HT-29 (cell line): Measurements from ENCODE around the gene ZNF771. TPM values are rescaled to one million over a fixed set of nuclear protein-coding genes. Genes with fewer than 3 reads are reported as not detected.
A peak's percentile ranks its signal among the peaks of the same experiment; 100 is the strongest.

ENCODE experiments used
- DNase-seq: peaks from one replicate; pipeline ENCODE4 v3.0.0-alpha.2; 2015; ENCODE audit warnings: low spot score
- total RNA-seq: library from RNA; depleted of rRNA; stranded (reverse); fragments of >200 nt; shearing (Covaris generic); gene quantifications from 2 replicates; pipeline ENCODE4 v1.2.3, GENCODE V29; 2014

The ZNF771 gene
- total RNA-seq, 1 experiment from 2014 or later, result 12.6 TPM

DNA sequence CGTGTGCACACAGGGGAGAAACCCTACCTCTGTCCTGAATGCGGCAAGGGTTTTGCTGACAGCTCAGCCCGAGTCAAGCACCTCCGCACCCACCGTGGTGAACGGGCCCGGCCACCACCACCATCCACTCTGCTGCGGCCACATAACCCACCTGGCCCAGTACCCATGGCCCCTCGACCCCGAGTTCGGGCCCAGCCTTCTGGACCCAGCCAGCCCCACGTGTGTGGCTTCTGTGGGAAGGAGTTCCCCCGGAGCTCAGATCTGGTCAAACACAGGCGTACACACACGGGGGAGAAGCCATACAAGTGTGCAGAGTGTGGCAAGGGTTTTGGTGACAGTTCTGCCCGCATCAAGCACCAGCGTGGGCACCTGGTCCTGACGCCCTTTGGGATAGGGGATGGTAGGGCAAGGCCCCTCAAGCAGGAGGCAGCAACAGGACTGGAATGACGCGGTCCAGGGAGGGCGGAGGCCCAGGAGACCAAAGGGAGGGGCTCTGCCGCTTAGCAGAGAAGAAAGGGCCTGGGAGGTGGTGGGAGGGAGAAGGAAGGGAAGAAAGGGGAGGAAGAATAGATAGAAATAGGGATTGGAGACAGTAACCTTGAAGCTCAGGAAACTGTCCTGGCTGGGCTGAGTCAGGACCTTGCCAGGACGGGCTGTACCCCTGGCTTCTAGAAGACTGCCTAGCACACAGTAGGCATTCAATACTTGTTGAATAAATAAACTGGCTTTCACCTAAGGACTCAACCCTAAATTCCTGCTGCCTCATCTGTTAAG is 8.6 kb upstream of the ZNF771 start:
- no peak for DNase-seq

DNA sequence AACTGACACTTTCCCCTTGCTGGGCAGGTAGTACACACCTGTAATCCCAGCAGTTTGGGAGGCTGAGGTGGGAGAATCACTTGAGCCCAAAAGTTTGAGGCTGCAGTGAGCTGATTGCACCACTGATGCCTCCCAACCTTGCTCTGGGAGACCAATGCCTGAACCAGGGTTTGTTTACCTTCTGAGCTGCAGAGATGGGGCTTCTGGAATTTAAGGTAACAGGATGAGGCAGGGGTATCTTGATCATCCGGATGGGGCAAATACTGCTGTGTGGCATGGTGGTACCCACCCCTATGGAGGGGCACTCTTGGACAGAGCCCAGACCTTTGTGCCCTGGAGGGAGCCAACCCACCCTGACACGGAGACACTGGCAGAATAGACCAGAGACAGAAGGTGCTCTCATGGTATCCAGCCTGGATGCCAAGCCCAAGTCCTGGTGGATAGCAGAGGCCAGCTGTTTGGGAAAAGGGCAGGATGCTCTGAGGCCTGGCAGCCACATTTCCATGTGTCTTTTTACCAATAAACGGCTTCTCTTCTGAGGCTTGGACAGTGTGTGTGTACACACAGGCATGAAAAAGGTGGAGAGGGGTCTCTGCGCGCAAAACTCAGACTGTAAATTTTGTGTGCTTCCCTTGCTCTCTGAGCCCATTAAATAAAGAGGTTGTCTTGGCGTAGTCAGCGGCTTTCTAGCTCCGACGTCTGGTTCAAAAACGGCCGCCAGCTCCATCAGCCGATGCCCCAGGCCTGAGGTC is 7.8 kb upstream of the ZNF771 start:
- DNase-seq, result peak; percentile 47

DNA sequence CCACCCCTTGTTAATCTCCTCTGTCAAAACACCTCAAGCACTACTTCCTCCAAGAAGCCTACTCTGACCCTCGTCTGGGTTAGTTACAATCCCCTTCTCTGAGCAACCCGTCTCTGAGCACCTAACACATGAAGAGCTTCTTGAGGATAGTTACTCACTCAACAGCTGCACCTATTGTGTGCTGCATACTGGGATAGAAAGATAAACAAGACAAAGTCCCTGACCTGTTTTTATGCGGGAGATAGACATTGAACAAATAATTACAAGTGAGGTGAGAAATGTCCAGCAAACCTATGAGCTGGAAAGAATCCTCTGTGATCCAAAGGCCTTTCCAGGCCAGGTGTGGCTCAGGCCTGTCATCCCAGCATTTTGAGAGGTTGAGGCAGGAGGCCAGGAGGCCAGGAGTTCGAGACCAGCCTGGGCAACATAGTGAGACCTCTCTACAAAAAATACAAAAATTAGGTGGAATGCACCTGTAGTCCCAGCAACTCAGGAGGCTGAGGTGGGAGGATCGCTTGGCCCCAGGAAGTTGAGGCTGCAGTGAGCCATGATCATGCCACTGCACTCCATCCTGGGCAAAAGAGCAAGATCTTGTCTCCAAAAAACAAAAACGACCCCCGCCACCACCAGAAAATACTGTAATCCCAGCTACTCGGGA is 5.5 kb upstream of the ZNF771 start:
- no peak for DNase-seq

DNA sequence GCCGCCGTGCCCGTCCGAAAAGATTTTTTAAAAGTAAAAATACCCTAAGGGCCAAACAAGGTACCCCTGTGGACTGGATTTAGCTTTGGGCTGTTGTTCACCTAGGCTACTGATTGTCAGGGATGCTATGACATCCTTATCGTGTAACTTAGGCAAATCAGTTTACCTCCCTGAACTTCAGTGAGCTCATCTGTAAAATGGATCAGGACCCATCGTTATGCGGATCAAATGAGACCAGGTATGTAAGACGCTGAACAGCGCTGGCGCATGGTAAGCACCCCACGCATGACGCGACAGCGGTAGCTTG is 658 bp upstream of the ZNF771 start:
- no peak for DNase-seq

DNA sequence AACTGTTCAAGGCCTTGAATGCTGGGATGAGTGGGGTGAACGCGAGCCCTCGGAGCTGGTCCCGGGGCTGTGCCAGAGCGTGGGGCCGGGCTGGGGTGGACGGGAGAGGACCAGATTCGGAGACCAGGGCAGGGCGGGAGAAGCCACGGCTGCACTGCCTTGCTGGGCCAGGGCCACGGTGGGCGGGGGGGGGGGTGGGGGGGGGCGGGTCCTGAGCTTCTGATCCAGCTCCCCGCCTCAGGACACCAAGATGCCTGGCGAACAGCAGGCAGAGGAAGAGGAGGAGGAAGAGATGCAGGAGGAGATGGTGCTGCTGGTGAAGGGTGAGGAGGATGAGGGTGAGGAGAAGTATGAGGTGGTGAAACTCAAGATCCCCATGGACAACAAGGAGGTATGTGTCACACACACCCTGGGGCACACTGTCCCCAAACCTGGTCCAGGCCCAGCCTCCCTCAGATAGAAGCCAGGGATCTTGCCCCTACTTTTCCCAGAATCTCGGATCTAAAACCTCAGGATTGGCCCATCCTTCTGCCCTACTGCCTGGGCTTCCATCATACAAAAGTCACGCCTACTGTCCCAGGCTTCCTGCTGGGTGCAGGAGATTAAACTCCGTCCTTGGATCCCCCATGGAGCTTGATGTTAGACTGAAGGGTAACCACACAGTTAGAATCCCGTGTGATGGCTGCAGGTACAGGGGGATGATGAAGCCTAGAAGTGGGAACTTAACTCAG is 563 bp downstream of the ZNF771 start:
- no peak for DNase-seq

DNA sequence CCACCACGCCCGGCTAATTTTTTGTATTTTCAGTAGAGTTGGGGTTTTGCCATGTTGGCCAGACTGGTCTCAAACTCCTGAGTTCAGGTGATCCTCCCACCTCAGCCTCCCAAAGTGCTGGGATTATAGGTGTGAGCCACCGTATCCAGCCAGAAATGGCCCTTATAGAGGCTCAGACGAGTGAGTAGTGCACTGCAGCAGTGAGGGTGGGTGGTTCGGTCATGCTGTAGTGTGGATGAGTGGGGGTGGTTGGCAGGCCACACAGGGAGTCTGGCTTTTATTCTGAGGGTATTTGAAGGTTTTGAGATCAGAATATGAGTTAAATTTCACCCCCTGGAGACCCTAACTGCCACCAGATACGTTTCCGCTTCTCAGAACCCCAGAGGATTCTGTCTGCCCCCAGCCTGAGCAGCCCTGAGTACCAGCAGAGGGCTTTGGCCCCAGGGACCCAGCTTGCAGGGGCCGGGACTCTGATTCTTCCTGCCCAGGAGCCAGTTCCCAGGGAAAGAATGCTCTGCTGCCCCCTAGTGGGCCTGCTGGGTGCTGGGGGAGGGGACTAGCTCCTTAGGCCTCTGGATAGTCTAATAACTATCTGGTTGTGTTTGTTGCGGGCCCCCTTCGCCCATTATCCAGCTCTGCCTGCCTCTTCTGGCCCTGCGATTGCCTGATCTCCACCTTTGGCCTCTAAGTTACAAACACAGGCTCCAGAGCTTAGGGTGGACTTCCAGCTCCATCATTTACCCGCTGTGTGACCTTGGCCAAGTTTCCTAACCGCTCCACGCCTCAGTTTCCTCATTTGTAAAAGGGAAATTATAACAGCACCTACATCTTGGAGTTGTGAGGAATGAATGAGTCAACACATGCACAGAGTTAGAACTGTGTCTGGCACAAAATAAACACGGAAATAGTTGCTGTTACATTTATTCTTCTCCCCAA is 2.0 kb downstream of the ZNF771 start:
- peak; percentile 96 for DNase-seq

DNA sequence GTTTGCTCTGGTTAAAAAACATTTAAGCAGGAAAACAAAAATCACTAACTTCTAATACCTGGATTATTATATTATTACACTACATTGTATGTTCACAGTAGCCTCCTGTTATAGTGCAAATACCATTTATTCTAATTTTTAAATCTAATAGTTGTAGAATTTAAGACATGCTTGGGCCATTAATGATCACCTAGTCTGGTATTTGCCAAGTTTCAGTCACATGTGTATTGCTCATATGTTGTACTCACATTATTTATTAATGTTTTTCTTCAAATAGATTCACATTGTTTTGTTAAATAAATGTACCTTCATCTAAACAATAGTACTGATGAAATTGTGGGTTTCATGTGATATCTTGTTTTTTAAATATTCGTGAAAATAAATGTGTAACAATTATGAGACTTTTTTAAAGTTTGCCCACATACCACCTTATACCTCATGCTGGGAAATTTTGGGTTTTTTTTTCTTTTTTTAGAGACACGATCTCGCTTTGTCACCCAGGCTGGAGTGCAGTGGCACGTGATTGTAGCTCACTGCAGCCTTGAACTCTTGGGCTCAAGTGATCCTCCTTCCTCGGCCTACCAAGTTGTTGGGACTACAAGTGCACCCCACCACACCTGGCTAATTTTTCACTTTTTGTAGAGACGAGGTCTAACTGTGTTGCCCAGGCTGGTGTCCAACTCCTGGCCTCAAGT is 5.9 kb downstream of the ZNF771 start:
- DNase-seq, result no peak

DNA sequence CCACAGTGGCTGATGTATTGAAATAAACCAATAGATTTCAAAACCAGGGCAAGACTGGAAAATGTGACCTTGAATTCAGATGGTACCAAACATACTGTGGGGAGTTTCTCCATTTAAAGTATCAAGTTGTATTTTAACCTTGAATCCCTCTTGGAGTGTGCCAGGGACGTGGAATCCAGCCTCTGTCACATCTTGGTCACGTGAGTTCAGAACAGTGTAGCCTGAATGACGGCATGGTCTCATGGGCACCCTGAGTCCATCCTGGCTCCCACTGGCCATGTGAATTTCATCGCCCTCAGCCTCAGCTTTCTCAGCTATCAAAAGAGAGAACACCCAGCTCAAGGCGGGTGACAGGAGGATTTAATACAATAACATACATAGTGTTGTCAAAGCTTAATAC is 6.8 kb downstream of the ZNF771 start:
- no peak for DNase-seq

DNA sequence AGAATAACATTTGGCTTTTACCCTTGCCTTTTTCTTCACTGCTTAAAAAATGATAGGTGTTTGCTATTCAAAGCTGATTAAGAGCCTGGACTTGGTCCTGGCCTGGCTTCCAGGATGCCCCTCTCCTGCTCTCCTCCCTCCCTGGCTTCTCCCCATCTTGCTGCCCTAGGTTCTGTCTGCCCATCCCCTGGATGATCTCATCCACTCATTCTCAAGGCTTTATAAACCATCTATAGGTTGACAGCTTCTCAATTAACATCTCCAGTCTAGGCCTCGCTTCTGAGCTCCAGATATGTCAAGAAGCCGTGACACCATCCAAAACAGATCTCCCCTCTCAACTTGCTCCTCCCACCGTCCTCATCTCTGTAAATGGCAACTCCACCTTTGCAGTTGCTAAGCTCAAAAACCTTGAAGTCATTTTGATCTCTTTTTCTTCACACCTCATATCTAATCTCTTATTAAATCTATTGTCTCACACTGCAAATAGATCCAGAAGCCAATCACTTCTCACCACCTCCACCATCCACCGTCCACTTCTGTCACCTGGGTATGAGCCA is 8.7 kb downstream of the ZNF771 start:
- DNase-seq, result no peak

DNA sequence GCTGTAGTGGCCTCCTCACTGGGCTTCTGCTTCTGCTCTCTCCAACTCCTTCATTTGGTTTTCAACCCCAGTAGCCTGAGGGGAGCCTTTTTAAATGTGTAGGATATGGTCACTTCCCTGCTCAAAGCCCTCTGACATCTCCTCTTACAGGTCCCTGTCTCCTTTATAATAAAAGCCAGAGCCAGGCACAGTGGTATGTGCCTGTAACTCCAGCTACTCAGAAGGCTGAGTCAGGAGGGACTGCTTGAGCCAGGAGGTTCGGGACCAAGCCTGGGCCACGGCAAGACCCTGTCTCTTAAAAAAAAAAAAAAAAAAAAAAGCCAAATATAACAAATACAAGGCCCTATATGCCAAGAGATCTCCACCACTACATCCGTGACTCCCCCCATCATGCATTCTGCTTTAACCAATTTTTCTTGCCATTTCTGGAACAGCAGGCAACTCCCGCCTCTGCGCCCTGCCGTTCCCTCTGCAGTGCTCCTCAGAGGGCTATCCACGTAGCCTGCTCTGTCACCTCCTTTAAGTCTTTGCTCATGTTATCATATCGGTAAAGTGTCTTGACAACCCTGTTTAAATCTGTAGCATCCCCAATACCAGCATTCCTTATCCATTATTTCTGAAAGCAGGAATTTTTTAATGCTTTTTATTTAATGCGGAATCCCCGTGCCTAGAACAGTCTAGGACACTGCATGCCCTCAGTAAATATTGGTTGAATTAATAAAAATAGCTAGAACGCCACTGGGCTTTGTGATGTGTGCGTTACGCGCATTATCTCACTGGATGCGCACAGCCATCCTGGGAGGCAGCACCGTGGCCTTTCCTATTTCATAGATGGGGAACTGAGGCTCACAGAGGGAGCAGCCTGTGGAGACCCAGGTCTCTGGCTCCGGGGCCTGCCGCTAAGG is 9.5 kb downstream of the ZNF771 start:
- no peak for DNase-seq

DNA sequence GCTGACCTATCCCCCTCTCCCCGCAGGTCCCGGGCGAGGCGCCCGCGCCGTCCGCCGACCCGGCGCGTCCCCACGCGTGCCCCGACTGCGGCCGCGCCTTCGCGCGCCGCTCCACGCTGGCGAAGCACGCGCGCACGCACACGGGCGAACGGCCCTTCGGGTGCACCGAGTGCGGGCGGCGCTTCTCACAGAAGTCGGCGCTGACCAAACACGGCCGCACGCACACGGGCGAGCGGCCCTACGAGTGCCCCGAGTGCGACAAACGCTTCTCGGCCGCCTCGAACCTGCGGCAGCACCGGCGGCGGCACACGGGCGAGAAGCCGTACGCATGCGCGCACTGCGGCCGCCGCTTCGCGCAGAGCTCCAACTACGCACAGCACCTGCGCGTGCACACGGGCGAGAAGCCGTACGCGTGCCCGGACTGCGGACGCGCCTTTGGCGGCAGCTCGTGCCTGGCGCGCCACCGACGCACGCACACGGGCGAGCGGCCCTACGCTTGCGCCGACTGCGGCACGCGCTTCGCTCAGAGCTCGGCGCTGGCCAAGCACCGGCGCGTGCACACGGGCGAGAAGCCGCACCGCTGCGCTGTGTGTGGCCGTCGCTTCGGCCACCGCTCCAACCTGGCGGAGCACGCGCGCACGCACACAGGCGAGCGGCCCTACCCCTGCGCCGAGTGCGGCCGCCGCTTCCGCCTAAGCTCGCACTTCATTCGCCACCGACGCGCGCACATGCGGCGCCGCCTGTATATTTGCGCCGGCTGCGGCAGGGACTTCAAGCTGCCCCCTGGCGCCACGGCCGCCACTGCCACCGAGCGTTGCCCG is 10.3 kb downstream of the ZNF771 start:
- peak; percentile 97 for DNase-seq

DNA sequence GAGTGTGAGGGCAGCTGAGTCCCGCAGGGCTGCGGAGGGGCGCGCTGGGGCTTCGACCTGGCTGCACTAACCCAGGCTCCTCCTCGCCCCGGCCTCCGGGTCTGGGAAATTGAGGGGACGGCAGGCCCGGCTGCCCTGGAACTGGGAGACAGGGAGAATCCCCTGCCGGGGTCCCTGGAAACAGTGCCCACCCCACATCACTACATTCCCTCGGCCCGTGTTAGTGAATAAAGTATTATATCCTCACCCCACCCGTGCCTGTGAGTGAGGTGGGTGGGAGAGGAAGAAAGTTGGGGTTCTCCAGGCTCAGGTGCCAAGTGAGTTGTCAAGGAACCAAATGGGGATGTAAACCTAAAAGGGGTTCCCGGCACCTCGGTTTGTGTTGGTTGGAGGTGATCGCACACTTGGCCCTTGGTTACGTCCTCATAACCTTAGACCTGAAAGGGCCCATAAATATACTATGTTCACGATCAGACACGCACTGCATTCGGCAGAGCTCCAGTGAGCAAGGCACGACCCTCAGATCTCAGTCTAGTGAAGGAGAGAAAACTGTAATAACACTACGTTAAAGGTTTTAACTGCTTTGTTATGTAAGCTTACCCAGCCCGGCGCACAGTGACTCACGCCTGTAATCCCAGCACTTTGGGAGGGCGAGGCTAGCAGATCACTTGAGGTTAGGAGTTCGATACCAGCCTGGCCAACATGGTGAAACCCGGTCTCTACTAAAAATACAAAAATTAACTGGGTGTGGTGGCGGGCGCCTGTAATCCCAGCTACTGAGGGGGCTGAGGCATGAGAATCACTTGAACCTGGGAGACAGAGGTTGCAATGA is 11.2 kb downstream of the ZNF771 start:
- peak; percentile 34 for DNase-seq

DNA sequence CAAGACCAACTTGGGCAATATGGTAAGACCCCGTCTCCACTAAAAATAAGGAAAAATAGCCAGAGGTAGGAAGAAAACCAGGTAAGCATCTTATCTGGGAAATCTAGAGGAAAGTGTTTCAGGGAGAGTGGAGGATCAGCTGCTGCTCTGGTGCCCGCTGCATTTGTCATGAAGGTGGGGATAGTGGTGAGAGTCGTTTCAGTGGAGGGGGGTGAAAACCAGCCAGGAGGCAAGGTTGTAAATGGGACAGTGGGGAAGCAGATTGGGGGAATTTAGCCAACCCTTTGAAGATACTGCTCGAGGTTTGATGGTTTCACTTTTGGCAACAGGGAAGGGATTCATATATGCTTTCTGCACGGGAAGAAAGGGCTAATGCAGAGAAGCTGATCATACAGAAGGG is 13.6 kb downstream of the ZNF771 start:
- DNase-seq, result no peak

DNA sequence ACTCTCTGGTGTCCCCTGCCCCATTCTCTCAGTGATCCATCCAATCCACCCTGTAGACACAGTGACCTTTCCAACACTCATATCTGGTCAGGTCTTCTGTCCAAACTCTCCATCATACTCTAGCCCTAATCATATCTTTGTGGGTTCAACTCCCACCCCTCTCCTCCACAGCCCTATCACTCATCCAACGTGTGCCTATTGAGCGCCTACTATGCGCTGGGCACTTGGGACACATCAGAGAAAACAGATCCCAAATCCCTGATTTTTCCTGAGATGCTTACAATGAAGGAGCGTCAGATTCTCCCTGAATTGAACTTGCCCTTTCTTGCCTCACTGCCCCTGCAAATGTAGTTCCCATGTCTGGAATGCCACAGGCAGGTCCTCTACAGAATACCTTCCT is 20.6 kb downstream of the ZNF771 start:
- no peak for DNase-seq

DNA sequence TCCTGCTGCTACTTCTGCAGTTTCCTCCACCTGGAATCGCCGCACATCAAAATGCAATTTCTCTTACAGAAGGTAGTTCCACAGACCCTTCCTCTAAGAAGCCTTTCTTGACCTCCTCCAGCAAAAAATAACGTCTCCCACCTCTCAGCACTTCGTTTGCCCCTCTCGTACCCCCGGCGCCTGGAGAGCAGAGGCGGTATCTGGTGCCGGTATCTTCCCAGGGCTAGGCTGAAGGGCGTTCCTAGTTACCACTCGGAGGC is 21.9 kb downstream of the ZNF771 start:
- peak; percentile 41 for DNase-seq

DNA sequence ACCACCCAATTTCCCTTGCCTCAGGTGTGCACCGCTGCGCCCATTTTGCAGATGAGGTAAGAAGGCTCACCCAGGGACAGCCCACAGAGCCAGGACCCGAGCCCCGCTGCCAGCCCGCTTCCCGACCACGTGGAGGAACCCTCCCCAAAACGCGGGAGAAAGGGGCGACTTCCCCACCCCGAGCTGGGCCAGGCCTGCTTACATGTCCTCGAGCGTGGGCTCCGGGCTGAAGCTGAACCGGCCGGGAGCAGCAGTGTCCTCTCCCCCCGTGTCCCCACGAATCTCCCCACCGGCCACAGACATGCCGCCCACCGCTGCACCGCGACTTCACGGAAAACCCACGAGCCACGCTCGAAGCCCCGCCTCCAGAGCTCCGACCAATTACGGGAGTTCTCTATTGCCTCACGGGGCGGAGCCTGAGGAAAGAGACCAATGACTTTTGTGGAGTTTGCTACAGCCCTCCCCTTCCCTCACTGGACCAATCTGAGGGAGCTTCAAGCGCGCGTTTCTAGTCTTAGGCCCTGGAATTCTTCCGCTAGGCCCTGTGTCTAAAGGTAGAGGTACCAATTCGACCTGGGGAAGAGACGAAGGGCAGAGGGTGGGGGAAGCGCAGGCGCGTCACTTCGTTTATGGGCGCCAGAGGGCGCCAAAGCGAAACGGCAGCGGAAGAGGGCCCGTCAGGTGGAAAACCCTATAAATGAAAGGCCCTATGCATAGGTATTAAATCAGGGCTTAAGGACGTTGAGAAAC is 22.4 kb downstream of the ZNF771 start, which contains the start of gene DCTPP1:
DCTPP1 (minus strand) TSS at position 353 of the 750 bp plus-strand sequence; CDS start at position 303, 50 bp downstream.
- DNase-seq, result peak; percentile 99
